Neural cell (in vitro differentiated cells): Measurements from ENCODE around the gene PTPRK. TPM values are rescaled to one million over a fixed set of nuclear protein-coding genes. Genes with fewer than 3 reads are reported as not detected.

Experiments
- H2AFZ ChIP-seq: fragments of 200-600, 300-800 bp; sonication (generic), shearing (Covaris generic); 2 replicates; pipeline ENCODE4 v1.6.0; 2014; ENCODE audit warnings: low read depth, mild to moderate bottlenecking, antibody characterized with exemption, low read length, moderate library complexity
- H3F3A ChIP-seq: fragments of 200-600 bp; shearing (Covaris generic); 2 replicates; pipeline ENCODE4 v1.6.1; 2016; ENCODE audit warnings: mild to moderate bottlenecking, moderate library complexity, mixed read lengths, antibody characterized with exemption, low read length; ENCODE audit not compliant: insufficient read depth, poor library complexity, severe bottlenecking
- H3K27ac ChIP-seq: fragments of 200-600, 300-800 bp; sonication (generic), shearing (Covaris generic); 2 replicates; pipeline ENCODE4 v1.5.1; 2014; ENCODE audit warnings: mild to moderate bottlenecking, low read length, moderate library complexity
- H3K27me3 ChIP-seq: fragments of 300-800, 200-600 bp; sonication (generic), shearing (Covaris generic); 2 replicates; pipeline ENCODE4 v1.6.0; 2014; ENCODE audit warnings: mild to moderate bottlenecking, low read depth, low read length, moderate library complexity; ENCODE audit not compliant: insufficient read depth
- H3K36me3 ChIP-seq: fragments of 300-800, 200-600 bp; sonication (generic), shearing (Covaris generic); 2 replicates; pipeline ENCODE4 v1.5.1; 2014; ENCODE audit warnings: mild to moderate bottlenecking, antibody characterized with exemption, low read length, moderate library complexity; ENCODE audit not compliant: insufficient read depth
- H3K4me2 ChIP-seq: fragments of 300-800, 200-600 bp; sonication (generic), shearing (Covaris generic); 2 replicates; pipeline ENCODE4 v1.6.0; 2014; ENCODE audit warnings: mild to moderate bottlenecking, low read length
- H3K4me3 ChIP-seq: fragments of 300-800, 200-600 bp; sonication (generic), shearing (Covaris generic); 2 replicates; pipeline ENCODE4 v1.5.1; 2014; ENCODE audit warnings: mild to moderate bottlenecking, low read length, moderate library complexity
- H3K79me2 ChIP-seq: fragments of 200-600 bp; shearing (Covaris generic); replicated peaks from 2 replicates; pipeline ENCODE4 v1.6.0; 2014; ENCODE audit warnings: mild to moderate bottlenecking, low read length, moderate library complexity; ENCODE audit not compliant: insufficient read depth
- H3K9ac ChIP-seq: fragments of 300-800, 200-600 bp; sonication (generic), shearing (Covaris generic); 2 replicates; pipeline ENCODE4 v1.6.1; 2016; ENCODE audit warnings: mild to moderate bottlenecking, low read length, mixed read lengths
- H3K9me2 ChIP-seq: fragments of 200-600 bp; shearing (Covaris generic); 2 replicates; pipeline ENCODE4 v1.6.1; 2016; ENCODE audit warnings: mild to moderate bottlenecking, low read length, mixed read lengths; ENCODE audit not compliant: insufficient read depth
- H3K9me3 ChIP-seq: fragments of 200-600, 300-800 bp; sonication (generic), shearing (Covaris generic); 2 replicates; pipeline ENCODE4 v1.6.1; 2016; ENCODE audit warnings: mild to moderate bottlenecking, mixed run types, low read length, moderate library complexity, mixed read lengths
- H4K20me1 ChIP-seq: fragments of 200-600 bp; shearing (Covaris generic); 2 replicates; pipeline ENCODE4 v1.6.1; 2016; ENCODE audit warnings: mild to moderate bottlenecking, mixed run types; ENCODE audit not compliant: insufficient read depth
- CTCF ChIP-seq: fragments of 450-650 bp; IDR thresholded peaks from 2 replicates; pipeline ENCODE4 v1.5.1; 2014; ENCODE audit warnings: antibody characterized with exemption, mild to moderate bottlenecking, moderate library complexity; ENCODE audit not compliant: poor library complexity, severe bottlenecking
- EP300 ChIP-seq: fragments of 450-650 bp; conservative IDR thresholded peaks from 2 replicates; pipeline ENCODE4 v1.6.1; 2014; ENCODE audit warnings: antibody characterized with exemption, mild to moderate bottlenecking, moderate library complexity; ENCODE audit not compliant: poor library complexity, severe bottlenecking
- EZH2 ChIP-seq: fragments of 200-600, 300-800 bp; shearing (Covaris generic), sonication (generic); IDR thresholded peaks from 2 replicates; pipeline ENCODE4 v1.6.1; 2014; ENCODE audit warnings: antibody characterized with exemption, low read length, borderline replicate concordance, mild to moderate bottlenecking; ENCODE audit not compliant: insufficient read depth, poor library complexity, severe bottlenecking
- MXI1 ChIP-seq: fragments of 450-650 bp; conservative IDR thresholded peaks from 2 replicates; pipeline ENCODE4 v1.6.1; 2014; ENCODE audit warnings: antibody characterized with exemption, mild to moderate bottlenecking; ENCODE audit not compliant: poor library complexity, severe bottlenecking
- POLR2AphosphoS5 ChIP-seq: IDR thresholded peaks from 2 replicates; pipeline ENCODE4 v1.6.1; 2012
- RAD21 ChIP-seq: fragments of 450-650 bp; conservative IDR thresholded peaks from 2 replicates; pipeline ENCODE4 v1.6.1; 2014; ENCODE audit warnings: antibody characterized with exemption, mild to moderate bottlenecking, moderate library complexity
- REST ChIP-seq: IDR thresholded peaks from 2 replicates; pipeline ENCODE4 v1.6.1; 2012; ENCODE audit warnings: borderline replicate concordance
- SMC3 ChIP-seq: fragments of 450-650 bp; conservative IDR thresholded peaks from 2 replicates; pipeline ENCODE4 v1.6.1; 2014; ENCODE audit warnings: antibody characterized with exemption, mild to moderate bottlenecking, moderate library complexity; ENCODE audit not compliant: poor library complexity
- TAF1 ChIP-seq: IDR thresholded peaks from 2 replicates; pipeline ENCODE4 v1.6.1; 2012; ENCODE audit warnings: low read depth
- polyA plus RNA-seq: library from polyadenylated mRNA; depleted of rRNA; stranded (reverse); fragments of >200 nt; gene quantifications from 2 replicates; pipeline ENCODE4 v1.2.3, GENCODE V29; 2014

Gene PTPRK
- polyA plus RNA-seq, 1 donor from 2014 or later = 10.4 TPM

- Histone ChIP-seq H3K27ac (no peak overlapping the region), H3K9ac (no peak overlapping the region), H3K36me3 (no peaks in the 10 kb centered on the region), H3K9me2 (no peaks in the 10 kb centered on the region), H2AFZ (no peak overlapping the region), H3F3A (no peaks in the 10 kb centered on the region), H3K4me3 (no peak overlapping the region), H3K4me2 (no peak overlapping the region), H4K20me1 (no peaks in the 10 kb centered on the region), H3K27me3 (no peaks in the 10 kb centered on the region), H3K9me3 (no peaks in the 10 kb centered on the region), H3K79me2 (no peaks in the 10 kb centered on the region)
- TF ChIP-seq POLR2AphosphoS5 (no peak), SMC3 (no peak), REST (no peak), EP300 (no peak), CTCF (no peak), MXI1 (no peak), EZH2 (no peak), TAF1 (no peak), RAD21 (no peak)
Observed at GRCh38 chr6:128560966-128561365, 40.6 kb upstream of the PTPRK start.

GRCh38 chr6:128558924-128559323 is 38.5 kb upstream of the PTPRK start:
- H3K9me2 ChIP-seq = no peaks in the 10 kb centered on the region

More at GRCh38 chr6:128558924-128559323, 38.5 kb upstream of the PTPRK start:
- Histone ChIP-seq H3K79me2 (no peaks in the 10 kb centered on the region), H3K27ac (no peak overlapping the region), H4K20me1 (no peaks in the 10 kb centered on the region), H3K4me3 (no peak overlapping the region), H3K4me2 (no peak overlapping the region), H3F3A (no peaks in the 10 kb centered on the region), H3K36me3 (no peaks in the 10 kb centered on the region), H3K9ac (no peak overlapping the region), H3K9me3 (no peaks in the 10 kb centered on the region), H2AFZ (no peak overlapping the region), H3K27me3 (no peaks in the 10 kb centered on the region)
- TF ChIP-seq EP300 (no peak), SMC3 (no peak), TAF1 (no peak), POLR2AphosphoS5 (no peak), REST (no peak), CTCF (no peak), RAD21 (no peak), MXI1 (no peak), EZH2 (no peak)
